ENCODE results near the gene LAT.
"Not testable (repeated sequence)": the region's sequence is repeated elsewhere in the genome, so short reads cannot be mapped to it uniquely, and the experiment has no call there.

The LAT gene

DNA sequence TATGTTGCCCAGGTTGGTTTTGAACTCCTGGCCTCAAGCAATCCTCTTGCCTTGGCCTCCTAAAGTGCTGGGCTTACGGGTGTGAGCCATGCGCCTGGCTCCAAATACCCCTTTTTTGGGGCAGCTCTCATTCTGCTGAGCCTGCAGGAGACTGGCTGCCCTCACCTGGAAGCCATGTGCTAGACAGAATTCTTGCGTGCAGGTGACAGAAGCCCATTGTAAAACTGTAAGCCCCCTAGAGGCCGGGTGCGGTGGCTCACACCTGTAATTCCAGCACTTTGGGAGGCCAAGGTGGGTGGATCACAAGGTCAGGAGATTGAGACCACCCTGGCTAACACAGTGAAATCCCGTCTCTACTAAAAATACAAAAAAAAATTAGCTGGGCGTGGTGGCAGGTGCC, 4.5 kb upstream of the LAT start:
- DNase-seq: not testable (repeated sequence)

DNA sequence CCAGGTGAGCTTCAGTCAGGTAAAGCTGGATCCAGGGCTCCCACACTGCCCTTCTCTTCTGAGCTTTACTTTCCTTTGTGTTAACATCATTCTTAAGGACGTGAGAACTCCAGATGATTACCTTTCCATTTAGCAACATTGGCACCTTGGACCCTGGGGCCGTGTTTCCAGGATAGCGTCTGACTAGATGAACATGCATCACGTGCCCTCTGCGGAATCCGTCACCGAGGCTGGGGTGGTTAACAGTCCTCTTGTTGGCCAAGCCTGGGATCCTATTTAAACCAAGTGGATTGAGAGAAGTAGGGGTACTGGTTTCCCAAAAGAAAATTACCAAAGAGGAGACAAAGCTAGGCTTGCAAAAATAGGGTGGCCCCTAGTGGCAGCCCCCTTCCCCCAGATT, 3.9 kb upstream of the LAT start:
- DNase-seq: no peak

DNA sequence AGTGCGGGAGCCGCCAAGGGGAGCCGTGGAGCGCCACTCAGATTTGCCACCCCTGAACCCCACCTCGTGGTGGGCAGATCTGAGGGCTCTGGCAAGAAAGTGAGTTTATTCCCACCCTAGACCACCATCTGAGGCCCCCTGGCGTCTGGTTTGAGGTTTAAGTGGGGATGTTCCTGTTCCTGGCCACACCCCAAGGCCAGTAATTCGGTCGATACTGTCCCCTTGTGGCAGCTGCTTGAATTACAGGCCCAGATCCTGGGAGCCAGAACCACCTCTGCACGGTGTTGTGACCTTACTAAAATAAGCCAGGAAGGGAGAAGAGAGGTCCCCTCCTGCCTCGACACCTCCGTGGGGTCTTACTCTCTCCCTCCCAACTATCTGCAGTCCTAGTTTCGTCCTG, 3.3 kb upstream of the LAT start:
- DNase-seq: peak; percentile 24 to 39

DNA sequence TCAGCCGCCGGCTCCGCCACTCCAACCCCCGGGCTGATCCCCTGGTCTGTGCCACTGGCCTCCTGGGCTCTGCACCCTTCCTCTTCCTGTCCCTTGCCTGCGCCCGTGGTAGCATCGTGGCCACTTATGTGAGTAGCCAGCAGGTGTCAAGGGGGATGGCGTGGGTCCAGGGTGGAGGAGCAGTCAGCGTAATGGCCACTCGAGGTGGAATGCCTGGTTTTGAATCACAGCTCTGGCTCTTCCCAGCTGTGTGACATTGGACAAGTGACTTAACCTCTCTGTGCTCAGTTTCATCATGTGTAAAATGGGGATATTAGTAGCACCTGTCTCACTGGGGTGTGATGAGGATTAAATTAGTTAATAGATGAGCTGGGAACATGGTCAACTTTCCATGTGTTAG, 2.4 kb upstream of the LAT start:
- no peak for DNase-seq

DNA sequence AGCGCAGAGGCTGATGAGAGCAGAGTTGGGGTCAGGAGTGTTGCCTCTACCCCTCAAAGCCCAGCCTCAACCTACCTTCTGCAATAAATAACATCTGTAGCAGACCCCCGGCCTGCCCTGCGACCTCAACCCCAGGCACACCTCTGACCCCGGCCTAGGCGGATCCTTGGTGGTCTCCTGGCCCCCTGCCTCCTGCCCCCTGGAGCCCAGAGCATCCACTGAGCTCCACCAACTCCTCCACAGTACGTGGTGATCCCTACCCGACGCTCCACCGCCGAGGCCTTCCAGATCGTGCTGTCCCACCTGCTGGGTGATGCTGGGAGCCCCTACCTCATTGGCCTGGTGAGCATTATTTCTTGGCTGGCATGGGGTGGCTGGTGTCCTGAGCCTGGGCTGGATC, 1.9 kb upstream of the LAT start:
- DNase-seq: no peak

DNA sequence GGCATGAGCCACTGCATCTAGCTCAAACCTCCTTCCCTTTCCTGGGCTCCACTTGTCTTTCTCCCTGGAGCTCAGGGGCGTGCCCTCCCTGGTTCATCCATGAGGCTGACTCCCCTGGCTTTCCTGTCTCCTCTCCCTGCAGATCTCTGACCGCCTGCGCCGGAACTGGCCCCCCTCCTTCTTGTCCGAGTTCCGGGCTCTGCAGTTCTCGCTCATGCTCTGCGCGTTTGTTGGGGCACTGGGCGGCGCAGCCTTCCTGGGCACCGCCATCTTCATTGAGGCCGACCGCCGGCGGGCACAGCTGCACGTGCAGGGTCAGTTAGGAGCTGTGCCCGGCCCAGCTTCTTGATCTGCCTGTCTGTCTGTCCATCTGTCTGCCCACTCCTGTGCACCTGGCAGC, 1.2 kb upstream of the LAT start:
- DNase-seq: no peak

DNA sequence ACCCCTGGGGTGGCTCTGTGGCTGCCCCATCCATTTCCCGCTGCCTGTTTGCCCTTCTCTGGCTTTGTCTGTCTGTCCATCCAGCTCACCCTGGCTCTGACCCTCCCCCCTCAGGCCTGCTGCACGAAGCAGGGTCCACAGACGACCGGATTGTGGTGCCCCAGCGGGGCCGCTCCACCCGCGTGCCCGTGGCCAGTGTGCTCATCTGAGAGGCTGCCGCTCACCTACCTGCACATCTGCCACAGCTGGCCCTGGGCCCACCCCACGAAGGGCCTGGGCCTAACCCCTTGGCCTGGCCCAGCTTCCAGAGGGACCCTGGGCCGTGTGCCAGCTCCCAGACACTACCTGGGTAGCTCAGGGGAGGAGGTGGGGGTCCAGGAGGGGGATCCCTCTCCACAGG, 761 bp upstream of the LAT start:
- no peak for DNase-seq

DNA sequence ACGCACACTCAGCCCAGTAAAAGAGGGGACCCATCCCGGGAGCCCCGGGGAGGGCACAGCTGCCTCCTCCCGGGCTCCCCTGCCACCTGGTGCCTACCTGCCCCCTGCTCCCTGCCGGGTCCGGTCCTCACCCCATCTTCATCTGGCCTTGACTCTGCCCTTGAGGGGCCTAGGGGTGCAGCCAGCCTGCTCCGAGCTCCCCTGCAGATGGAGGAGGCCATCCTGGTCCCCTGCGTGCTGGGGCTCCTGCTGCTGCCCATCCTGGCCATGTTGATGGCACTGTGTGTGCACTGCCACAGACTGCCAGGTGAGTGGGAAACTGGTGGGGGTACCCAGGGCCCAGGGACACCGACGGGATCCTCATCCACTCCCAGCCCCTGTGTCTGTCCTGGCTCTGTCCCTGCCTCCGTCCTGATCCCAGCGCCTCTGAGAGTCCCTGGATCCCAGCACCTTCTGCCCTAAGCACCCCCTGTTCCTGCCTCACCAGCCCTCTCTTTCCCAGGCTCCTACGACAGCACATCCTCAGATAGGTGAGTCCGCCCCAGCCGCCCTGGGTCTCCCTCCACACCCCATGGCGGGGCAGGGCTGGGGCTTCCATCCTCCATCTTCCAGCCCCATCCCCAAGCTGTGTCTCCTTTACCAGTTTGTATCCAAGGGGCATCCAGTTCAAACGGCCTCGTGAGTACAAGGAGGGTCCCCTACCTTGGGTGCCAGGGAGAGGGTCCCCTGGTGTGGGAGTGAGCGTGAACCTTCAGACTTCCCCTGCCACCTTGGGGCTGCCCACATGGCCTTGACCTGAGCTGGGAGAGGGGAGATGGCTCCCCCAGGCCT, 574 bp downstream of the LAT start:
- DNase-seq: no peak

DNA sequence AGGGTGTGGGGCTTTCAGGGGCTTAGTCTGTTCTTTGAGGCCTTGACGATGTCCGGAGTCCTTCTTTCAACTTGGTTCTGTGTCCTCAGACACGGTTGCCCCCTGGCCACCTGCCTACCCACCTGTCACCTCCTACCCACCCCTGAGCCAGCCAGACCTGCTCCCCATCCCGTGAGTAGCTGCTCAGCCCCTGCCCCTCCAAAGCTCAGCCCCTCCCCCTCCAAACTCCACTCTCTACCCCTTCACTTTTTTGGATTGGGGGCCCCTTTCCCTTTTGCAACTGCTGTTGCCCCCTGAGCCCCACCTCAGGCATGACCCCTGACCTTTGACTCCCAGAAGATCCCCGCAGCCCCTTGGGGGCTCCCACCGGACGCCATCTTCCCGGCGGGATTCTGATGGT, 1.2 kb downstream of the LAT start:
- DNase-seq: no peak

DNA sequence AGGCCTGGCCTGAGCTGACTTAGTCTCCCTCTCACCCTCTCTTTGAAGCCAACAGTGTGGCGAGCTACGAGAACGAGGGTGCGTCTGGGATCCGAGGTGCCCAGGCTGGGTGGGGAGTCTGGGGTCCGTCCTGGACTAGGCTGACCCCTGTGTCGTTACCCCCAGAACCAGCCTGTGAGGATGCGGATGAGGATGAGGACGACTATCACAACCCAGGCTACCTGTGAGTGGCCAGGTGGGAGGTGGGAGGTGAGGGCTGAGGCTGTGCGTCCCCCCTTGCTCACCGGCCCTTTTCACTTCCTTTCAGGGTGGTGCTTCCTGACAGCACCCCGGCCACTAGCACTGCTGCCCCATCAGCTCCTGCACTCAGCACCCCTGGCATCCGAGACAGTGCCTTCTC, 1.6 kb downstream of the LAT start:
- DNase-seq: no peak

DNA sequence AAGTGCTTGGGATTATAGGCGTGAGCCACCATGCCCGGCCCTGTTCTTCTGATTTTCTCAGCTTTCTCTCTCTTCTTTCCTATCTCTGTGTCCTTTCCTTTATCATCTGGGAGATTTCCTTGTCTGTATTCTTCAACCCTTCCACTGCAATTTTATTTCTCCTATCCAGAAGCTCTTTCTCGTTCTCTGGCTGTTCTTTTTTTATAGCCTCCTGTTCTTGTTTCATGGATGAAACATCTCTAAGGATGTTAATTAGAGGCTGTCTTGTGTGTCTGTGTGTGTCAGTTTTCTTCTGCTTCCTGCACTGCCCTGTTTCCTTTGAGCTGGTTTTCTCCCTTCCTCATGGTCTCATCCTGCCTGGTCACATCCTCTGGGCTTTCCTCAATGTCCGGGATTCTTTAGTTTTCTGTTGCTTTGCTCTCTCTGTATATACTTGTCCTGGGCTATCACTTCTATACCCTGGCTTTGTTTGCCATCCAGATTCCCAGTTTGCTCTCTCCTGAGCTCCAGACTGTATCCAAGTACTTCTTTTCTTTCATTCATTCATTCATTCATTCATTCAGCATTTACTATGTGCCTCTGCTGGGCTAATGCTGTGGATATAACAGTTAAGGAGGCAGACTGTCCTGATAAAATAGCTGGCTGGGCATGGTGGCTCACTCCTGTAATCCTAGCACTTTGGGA, 2.5 kb downstream of the LAT start:
- DNase-seq: no peak

DNA sequence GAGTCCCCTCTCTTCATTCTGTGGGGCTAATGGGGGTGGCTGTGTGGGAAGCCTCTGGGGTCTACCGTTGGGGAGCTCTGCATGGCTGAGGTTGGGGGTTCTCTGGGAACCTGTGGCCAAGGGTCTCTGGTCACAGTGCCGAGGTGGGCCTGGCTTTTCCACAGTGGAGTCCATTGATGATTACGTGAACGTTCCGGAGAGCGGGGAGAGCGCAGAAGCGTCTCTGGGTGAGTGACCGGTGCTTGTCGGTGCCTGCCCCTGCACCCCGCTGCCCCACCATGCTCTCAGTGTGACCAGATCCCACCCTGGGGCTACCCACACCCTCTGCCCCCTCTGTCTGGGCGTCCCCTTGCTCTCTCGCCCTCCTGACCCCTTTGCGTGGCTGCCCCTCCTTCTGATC, 4.5 kb downstream of the LAT start:
- no peak for DNase-seq

DNA sequence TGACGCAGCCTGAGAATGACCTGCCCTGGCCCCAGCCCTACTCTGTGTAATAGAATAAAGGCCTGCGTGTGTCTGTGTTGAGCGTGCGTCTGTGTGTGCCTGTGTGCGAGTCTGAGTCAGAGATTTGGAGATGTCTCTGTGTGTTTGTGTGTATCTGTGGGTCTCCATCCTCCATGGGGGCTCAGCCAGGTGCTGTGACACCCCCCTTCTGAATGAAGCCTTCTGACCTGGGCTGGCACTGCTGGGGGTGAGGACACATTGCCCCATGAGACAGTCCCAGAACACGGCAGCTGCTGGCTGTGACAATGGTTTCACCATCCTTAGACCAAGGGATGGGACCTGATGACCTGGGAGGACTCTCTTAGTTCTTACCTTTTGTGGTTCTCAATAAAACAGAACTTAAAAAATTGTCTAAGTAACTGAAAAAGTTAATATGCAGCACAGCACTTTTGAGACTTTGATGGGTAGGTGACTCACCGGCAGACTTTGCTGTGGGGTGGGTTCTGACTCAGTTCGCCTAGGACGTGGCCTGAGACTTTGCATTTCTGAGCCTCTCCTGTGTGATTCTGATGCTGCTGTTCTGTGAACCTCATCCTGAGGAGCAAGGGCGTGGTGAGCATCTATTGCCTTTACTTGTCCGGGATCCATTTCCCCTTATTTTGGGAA, 5.7 kb downstream of the LAT start:
- DNase-seq: no peak

DNA sequence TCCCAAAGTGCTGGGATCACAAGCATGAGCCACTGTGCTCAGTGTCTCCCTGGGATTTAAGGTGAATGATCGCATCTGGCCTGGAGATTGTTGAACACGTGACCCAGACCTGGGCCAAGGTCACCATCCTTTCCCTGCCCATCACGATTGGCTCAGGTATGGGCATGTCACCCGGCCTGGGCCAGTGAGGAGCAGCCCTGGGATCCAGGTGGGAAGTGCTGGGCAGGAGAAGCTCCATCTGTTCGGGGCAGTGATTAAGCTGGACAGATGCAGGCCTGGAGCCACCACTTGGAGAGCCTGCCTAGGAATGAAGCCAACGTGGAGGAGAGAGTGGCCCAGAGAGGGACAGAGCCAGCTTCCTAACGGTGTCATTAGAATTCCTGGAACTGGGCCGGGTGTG, 6.8 kb downstream of the LAT start:
- DNase-seq: no peak

DNA sequence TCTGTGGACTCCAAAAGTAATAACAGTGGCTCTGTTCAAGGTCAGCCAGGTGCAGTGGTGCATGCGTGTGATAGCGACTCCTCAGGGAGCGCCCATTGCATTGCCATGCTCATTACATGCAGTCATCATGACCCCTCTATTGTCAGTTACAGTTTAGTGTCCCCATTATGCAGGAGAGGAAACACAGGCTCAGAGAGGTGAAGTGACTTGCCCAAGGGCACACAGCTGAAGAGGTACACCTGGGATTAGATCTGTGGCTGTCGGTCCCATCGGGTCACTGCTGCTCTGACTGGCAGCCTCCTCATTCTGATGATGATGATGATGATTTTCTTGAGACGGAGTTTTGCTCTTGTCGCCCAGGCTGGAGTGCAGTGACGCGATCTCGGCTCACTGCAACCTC, 7.6 kb downstream of the LAT start:
- no peak for DNase-seq

DNA sequence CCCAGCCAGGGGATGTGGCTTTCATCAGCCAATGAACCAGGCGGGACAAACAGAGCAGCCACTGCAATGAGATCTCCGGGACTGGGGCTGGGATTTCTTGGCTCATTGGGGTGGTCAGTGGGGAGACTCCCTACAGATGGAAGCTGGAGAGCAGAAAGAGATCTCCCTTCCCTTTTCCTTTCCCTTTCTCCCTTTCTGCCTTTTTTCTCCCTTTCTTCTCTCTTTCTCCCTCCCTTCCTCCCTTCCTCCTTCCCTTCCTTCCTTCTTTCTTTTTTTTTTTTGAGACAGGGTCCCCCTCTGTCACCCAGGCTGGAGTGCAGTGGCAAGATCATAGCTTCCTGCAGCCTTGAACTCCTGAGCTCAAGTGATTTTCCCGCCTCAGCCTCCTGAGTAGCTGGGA, 14.0 kb downstream of the LAT start:
- no peak for DNase-seq

DNA sequence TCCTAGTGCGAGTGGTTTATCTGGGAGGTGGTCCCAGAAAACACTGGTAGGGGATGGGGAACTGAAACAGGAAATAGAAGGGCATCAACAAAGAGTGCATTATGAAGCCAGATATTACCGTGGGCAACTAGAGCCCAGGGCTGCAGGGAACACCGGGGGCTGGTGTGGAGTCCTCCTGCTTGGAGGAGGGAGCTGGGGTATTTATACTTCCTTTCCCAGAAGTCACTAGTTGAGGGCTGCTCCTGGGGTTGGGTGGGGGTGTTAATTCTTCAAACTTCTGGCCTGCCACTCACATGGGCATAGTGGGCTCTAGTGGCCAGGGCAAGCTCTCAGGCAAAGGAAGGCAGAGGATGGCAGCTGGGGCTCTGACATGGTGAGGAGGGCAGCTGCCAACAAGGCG, 14.7 kb downstream of the LAT start:
- DNase-seq: no peak

DNA sequence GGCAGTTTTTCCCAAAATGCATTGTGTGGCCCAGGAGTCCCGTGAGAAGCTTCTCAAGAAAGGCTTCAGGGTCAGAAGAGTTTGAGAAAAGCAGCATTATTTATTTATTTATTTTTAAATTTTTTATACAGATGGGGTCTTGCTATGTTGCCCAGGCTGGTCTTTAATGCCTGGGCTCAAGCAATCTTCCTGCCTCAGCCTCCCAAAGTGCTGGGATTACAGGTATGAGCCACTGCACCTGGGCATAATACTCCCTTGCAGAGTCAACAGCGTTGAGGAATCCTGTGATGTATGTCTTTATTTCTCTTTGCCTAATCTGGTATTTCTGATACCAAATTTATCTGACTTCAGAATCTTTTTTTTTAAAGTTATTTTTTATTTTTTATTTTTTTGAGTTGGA, 15.2 kb downstream of the LAT start:
- DNase-seq: no peak

DNA sequence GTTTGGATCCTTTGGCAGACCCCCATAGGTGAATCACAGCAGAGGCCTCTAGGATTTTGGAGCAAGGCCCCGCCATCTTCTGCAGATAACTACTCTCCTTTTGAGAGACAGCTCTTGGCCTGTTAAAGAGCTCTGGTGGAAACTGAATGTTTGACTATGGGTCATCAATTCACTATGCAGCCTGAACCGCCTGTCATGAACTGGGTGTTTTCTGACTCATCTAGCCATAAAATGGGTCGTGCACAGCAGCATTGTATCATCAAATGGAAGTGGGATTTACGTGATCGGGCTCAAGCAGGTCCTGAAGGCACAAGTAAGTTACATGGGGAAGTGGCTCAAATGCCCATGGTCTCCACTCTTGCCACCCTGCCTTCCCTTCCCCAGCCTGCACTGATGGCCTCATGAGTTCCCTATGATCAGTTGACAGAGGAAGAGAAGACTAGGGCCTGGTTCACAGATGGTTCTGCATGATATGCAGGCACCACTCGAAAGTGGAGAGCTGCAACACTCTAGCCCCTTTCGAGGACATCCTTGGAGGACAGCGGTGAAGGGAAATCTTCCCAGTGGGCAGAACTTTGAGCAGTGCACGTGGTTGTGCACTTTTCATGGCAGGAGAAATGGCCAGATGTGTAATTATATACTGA, 19.8 kb downstream of the LAT start:
- not testable (repeated sequence) for DNase-seq

DNA sequence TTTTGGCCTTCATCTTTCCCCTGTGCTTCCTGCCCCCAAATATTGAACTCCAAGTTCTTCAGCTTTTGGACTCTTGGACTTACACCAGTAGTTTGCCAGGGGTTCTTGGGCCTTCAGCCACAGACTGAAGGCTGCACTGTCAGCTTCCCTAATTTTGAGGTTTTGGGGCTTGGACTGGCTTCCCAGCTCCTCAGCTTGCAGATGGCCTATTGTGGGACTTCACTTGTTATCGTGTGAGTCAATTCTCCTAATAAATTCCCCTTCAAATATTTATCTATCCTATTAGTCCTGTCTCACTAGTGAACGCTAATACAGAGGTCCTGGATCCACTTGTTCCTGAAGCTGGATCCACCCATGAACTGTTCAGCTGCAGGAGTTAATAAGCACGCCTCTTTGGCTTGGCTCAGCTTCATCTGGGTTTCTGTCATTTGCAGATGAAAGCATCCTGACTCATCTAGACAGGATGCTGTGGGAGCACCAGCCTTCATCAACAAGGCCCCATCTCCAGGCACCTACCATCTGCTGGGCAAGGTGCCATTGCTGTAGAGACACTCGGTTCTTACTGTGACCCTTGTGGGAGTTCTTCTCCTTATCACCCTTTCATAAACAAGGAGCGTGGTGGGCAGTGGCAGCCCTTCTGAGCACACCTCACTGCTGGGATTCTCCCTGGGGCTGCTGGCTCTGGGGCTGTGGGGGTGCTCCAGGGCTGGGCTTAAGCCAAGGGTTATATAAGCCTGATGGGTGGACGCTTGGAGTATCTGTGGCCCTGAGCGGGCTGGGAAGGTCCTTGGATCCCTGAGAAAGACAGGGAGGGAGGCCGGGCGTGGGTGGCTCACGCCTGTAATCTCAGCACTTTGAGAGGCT, 23.1 kb downstream of the LAT start:
- DNase-seq: peak; percentile 39 to 65

DNA sequence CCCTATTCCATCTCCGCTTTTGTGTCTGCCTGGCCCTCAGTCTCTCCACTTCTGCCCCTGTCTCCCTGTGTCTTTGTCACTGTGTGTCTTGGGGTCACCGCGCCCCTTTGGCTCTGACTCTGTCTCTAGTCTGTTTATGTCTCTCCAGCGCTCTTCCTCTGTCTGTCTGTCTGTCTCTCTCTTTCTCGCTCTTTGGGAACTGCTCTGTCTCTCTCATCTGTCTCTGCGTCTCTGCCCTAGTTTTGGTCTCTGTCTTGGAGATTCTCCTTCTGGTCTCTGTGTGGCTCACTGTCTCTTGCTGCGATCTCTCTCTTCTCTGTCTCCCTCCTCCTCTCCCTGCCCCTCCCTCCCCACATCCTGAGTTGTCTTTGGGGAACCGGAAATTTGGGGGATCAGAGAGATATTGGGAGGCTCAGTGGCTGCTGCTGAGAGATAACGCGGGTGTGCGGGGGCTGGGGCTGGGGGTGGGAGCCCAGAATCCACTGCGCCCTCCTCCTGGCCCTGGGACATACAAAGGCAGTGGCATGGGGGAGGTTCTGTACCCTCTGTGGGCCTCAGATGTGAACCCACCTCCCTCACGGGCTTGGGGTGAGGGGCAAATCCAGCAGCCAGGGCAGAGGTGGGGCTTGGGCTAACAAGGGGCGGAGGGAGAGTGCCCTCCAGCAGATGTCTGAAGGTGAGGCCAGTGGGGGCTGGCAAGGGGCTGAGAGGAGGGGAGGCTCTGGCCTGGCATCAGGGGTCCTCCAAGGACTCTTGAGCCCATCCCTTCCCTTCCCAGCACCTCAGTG, 24.4 kb downstream of the LAT start:
- peak in 1 of 2 donors; percentile 43 for DNase-seq

DNA sequence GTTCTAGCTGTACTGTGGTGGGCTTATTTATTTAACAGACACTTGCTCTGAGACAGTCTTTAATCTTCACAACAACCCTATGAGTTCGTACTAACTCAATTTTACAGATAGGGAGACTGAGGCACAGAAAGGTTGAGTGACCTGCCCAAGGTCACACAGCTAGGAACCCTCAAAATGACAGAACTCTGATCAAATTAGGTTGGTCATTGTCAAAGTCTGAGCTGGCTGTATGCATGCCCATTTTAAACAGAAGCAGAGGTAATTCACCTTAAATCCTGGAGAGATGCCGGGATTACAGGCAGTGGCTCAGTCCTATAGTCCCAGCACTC, 24.9 kb downstream of the LAT start:
- no peak for DNase-seq

Measured in CD4-positive, alpha-beta T cell treated with Interferon alpha-2 for 1 hour (primary cell).